Measurements from ENCODE around the gene APBB1. TPM values are rescaled to one million over a fixed set of nuclear protein-coding genes. Genes with fewer than 3 reads are reported as not detected.

Gene APBB1
- total RNA-seq, 1 experiment from 2014 or later, result 83.8 TPM

GRCh38 chr11:6402561-6402981 lies 16.3 kb downstream of the APBB1 start:
- H3K4me1 ChIP-seq (ENCODE audit: insufficient read depth, low read length, poor library complexity, severe bottlenecking), result peaks cover 11% of the 10 kb centered on the region
- no peak overlapping the region for H3K27ac ChIP-seq (ENCODE audit: low read depth, low read length, poor library complexity, severe bottlenecking)
- intact Hi-C loops (cut with micrococcal nuclease; ENCODE audit: unreplicated experiment), result no loop called here
- ChIA-PET POLR2A (ENCODE audit: low non-redundant PET) (no interaction called here), CTCF (no interaction called here)
- peaks cover 16% of the 10 kb centered on the region for H3K36me3 ChIP-seq (ENCODE audit: insufficient read depth, low read length, poor library complexity, severe bottlenecking)
- DNase-seq (ENCODE audit: low spot score), result no peak
- H3K27me3 ChIP-seq (replicated peaks; ENCODE audit: insufficient read depth, low read depth, low read length, poor library complexity), result no peaks in the 10 kb centered on the region
- BruUV-seq (replicated peaks), result no TSS peak
- no peak for TF ChIP-seq EZH2 (IDR thresholded peaks at IDR 0.05; ENCODE audit: borderline replicate concordance, low read depth, low read length, poor library complexity, severe bottlenecking)
- TF ChIP-seq CTCF (conservative IDR thresholded peaks at IDR 0.05; ENCODE audit: low read depth, low read length), result no peak
- no peak overlapping the region for H3K4me3 ChIP-seq (ENCODE audit: low read depth, low read length, poor library complexity, severe bottlenecking)
- H3K9me3 ChIP-seq (ENCODE audit: low read depth, low read length, poor library complexity, severe bottlenecking), result no peaks in the 10 kb centered on the region

- intact Hi-C loops (cut with micrococcal nuclease; ENCODE audit: unreplicated experiment), result no loop called here
- Histone ChIP-seq H3K27me3 (replicated peaks; ENCODE audit: insufficient read depth, low read depth, low read length, poor library complexity) (no peaks in the 10 kb centered on the region), H3K4me1 (ENCODE audit: insufficient read depth, low read length, poor library complexity, severe bottlenecking) (peaks cover 16% of the 10 kb centered on the region), H3K9me3 (ENCODE audit: low read depth, low read length, poor library complexity, severe bottlenecking) (no peaks in the 10 kb centered on the region), H3K4me3 (ENCODE audit: low read depth, low read length, poor library complexity, severe bottlenecking) (no peak overlapping the region), H3K36me3 (ENCODE audit: insufficient read depth, low read length, poor library complexity, severe bottlenecking) (peaks cover 17% of the 10 kb centered on the region), H3K27ac (ENCODE audit: low read depth, low read length, poor library complexity, severe bottlenecking) (no peak overlapping the region)
- ChIA-PET CTCF (no interaction called here), POLR2A (ENCODE audit: low non-redundant PET) (no interaction called here)
- TF ChIP-seq CTCF (conservative IDR thresholded peaks at IDR 0.05; ENCODE audit: low read depth, low read length) (no peak), EZH2 (IDR thresholded peaks at IDR 0.05; ENCODE audit: borderline replicate concordance, low read depth, low read length, poor library complexity, severe bottlenecking) (no peak)
- no peak for DNase-seq (ENCODE audit: low spot score)
- BruUV-seq (replicated peaks), result no TSS peak
Observed at GRCh38 chr11:6402061-6402470, 16.8 kb downstream of the APBB1 start.

- ChIA-PET CTCF (no interaction called here), POLR2A (ENCODE audit: low non-redundant PET) (no interaction called here)
- H3K4me3 ChIP-seq (ENCODE audit: low read depth, low read length, poor library complexity, severe bottlenecking), result no peak overlapping the region
- BruUV-seq (replicated peaks), result no TSS peak
- intact Hi-C loops (cut with micrococcal nuclease; ENCODE audit: unreplicated experiment), result no loop called here
- no peaks in the 10 kb centered on the region for H3K9me3 ChIP-seq (ENCODE audit: low read depth, low read length, poor library complexity, severe bottlenecking)
- peaks cover 20% of the 10 kb centered on the region for H3K4me1 ChIP-seq (ENCODE audit: insufficient read depth, low read length, poor library complexity, severe bottlenecking)
- no peak for TF ChIP-seq EZH2 (IDR thresholded peaks at IDR 0.05; ENCODE audit: borderline replicate concordance, low read depth, low read length, poor library complexity, severe bottlenecking)
- TF ChIP-seq CTCF (conservative IDR thresholded peaks at IDR 0.05; ENCODE audit: low read depth, low read length), result no peak
- no peak overlapping the region for H3K27ac ChIP-seq (ENCODE audit: low read depth, low read length, poor library complexity, severe bottlenecking)
- DNase-seq (ENCODE audit: low spot score), result no peak
- H3K36me3 ChIP-seq (ENCODE audit: insufficient read depth, low read length, poor library complexity, severe bottlenecking), result peaks cover 19% of the 10 kb centered on the region
- no peaks in the 10 kb centered on the region for H3K27me3 ChIP-seq (replicated peaks; ENCODE audit: insufficient read depth, low read depth, low read length, poor library complexity)
Observed at GRCh38 chr11:6401464-6401863, 17.4 kb downstream of the APBB1 start.

Measured in A673 (cell line).